Stimulated activated memory B cell treated with anti-CD40 and anti-IgM and Interleukin-4, amounts not matched to agents 10 μg/mL and 1 μg/mL and 100 μg/mL, for 72 hours (primary cell): ENCODE results near the gene EXOSC2.
"Not testable (repeated sequence)": the region's sequence is repeated elsewhere in the genome, so short reads cannot be mapped to it uniquely, and the experiment has no call there.

Experiments
- ATAC-seq: fragments of 150-1000 bp; cut with Tn5 transposase; 2 replicates; pipeline ENCODE4 v1.10.0; 2021
- H3K27ac Mint-ChIP-seq: one replicate; pipeline ENCODE4 v1.8.0; 2022; ENCODE audit warnings: mild to moderate bottlenecking, mixed read lengths
- H3K27me3 Mint-ChIP-seq: one replicate; pipeline ENCODE4 v1.8.0; 2022; ENCODE audit warnings: mixed read lengths
- H3K36me3 Mint-ChIP-seq: one replicate; pipeline ENCODE4 v1.8.0; 2022; ENCODE audit warnings: mixed read lengths
- H3K4me1 Mint-ChIP-seq: one replicate; pipeline ENCODE4 v1.8.0; 2022; ENCODE audit warnings: mixed read lengths
- H3K4me3 Mint-ChIP-seq: one replicate; pipeline ENCODE4 v1.8.0; 2022; ENCODE audit warnings: mild to moderate bottlenecking, moderate library complexity, mixed read lengths
- H3K9me3 Mint-ChIP-seq: one replicate; pipeline ENCODE4 v1.8.0; 2022; ENCODE audit warnings: mixed read lengths

Gene EXOSC2

GRCh38 chr9:130681769-130682420, 11.7 kb upstream of the EXOSC2 start:
- H3K36me3 Mint-ChIP-seq, result no peaks in the 10 kb centered on the region
- H3K27ac Mint-ChIP-seq, result peak overlapping the region; percentile 28
- peak; percentile 60 for ATAC-seq
- peaks cover 11% of the 10 kb centered on the region for H3K4me1 Mint-ChIP-seq
- no peaks in the 10 kb centered on the region for H3K9me3 Mint-ChIP-seq
- peaks cover 30% of the 10 kb centered on the region for H3K27me3 Mint-ChIP-seq
- peak overlapping the region; percentile 88 for H3K4me3 Mint-ChIP-seq

- H3K27me3 Mint-ChIP-seq, result peaks cover 23% of the 10 kb centered on the region
- H3K27ac Mint-ChIP-seq, result peak overlapping the region; percentile 28
- H3K9me3 Mint-ChIP-seq, result no peaks in the 10 kb centered on the region
- peak overlapping the region; percentile 88 for H3K4me3 Mint-ChIP-seq
- no peaks in the 10 kb centered on the region for H3K36me3 Mint-ChIP-seq
- peaks cover 11% of the 10 kb centered on the region for H3K4me1 Mint-ChIP-seq
- no peak for ATAC-seq
These were observed 11.0 kb upstream of the EXOSC2 start for GRCh38 chr9:130682421-130683121.

GRCh38 chr9:130685104-130685503, 8.5 kb upstream of the EXOSC2 start:
- Mint-ChIP-seq H3K9me3 (no peaks in the 10 kb centered on the region), H3K36me3 (no peaks in the 10 kb centered on the region), H3K27me3 (peaks cover 2% of the 10 kb centered on the region), H3K4me1 (peaks cover 11% of the 10 kb centered on the region), H3K27ac (no peak overlapping the region), H3K4me3 (no peak overlapping the region)
- ATAC-seq, result no peak

- not testable (repeated sequence) for H3K27ac Mint-ChIP-seq, H3K36me3 Mint-ChIP-seq, H3K9me3 Mint-ChIP-seq, ATAC-seq, H3K27me3 Mint-ChIP-seq, H3K4me3 Mint-ChIP-seq
- H3K4me1 Mint-ChIP-seq, result peaks cover 11% of the 10 kb centered on the region
These were observed 7.6 kb upstream of the EXOSC2 start for GRCh38 chr9:130685945-130686344.

GRCh38 chr9:130687615-130688014, 6.0 kb upstream of the EXOSC2 start:
- Mint-ChIP-seq H3K27ac (no peak overlapping the region), H3K9me3 (no peaks in the 10 kb centered on the region), H3K4me1 (peaks cover 2% of the 10 kb centered on the region), H3K36me3 (no peaks in the 10 kb centered on the region), H3K27me3 (no peaks in the 10 kb centered on the region), H3K4me3 (no peak overlapping the region)
- no peak for ATAC-seq

GRCh38 chr9:130688072-130688471, 5.5 kb upstream of the EXOSC2 start:
- no peak for ATAC-seq
- no peaks in the 10 kb centered on the region for H3K9me3 Mint-ChIP-seq
- peaks cover 2% of the 10 kb centered on the region for H3K4me1 Mint-ChIP-seq
- H3K4me3 Mint-ChIP-seq, result no peak overlapping the region
- H3K36me3 Mint-ChIP-seq, result no peaks in the 10 kb centered on the region
- H3K27ac Mint-ChIP-seq, result no peak overlapping the region
- H3K27me3 Mint-ChIP-seq, result no peaks in the 10 kb centered on the region

GRCh38 chr9:130689572-130689936, 4.0 kb upstream of the EXOSC2 start:
- ATAC-seq, result no peak
- Mint-ChIP-seq H3K4me3 (no peak overlapping the region), H3K36me3 (no peaks in the 10 kb centered on the region), H3K4me1 (peaks cover 8% of the 10 kb centered on the region), H3K9me3 (no peaks in the 10 kb centered on the region), H3K27ac (no peak overlapping the region), H3K27me3 (no peaks in the 10 kb centered on the region)

GRCh38 chr9:130689937-130690700, 3.5 kb upstream of the EXOSC2 start:
- no peak overlapping the region for H3K27ac Mint-ChIP-seq
- no peaks in the 10 kb centered on the region for H3K9me3 Mint-ChIP-seq
- H3K36me3 Mint-ChIP-seq, result peaks cover 4% of the 10 kb centered on the region
- no peak overlapping the region for H3K4me3 Mint-ChIP-seq
- peaks cover 13% of the 10 kb centered on the region for H3K4me1 Mint-ChIP-seq
- no peak for ATAC-seq
- no peaks in the 10 kb centered on the region for H3K27me3 Mint-ChIP-seq

GRCh38 chr9:130692321-130692720, 1.3 kb upstream of the EXOSC2 start:
- no peak for ATAC-seq
- peaks cover 22% of the 10 kb centered on the region for H3K36me3 Mint-ChIP-seq
- H3K27me3 Mint-ChIP-seq, result no peaks in the 10 kb centered on the region
- H3K9me3 Mint-ChIP-seq, result no peaks in the 10 kb centered on the region
- H3K4me1 Mint-ChIP-seq, result peaks cover 33% of the 10 kb centered on the region
- no peak overlapping the region for H3K4me3 Mint-ChIP-seq
- no peak overlapping the region for H3K27ac Mint-ChIP-seq

GRCh38 chr9:130693101-130693425, 517 bp upstream of the EXOSC2 start:
- peak overlapping the region; percentile 97 for H3K27ac Mint-ChIP-seq
- peaks cover 25% of the 10 kb centered on the region for H3K36me3 Mint-ChIP-seq
- peak overlapping the region; percentile 96 for H3K4me3 Mint-ChIP-seq
- H3K9me3 Mint-ChIP-seq, result no peaks in the 10 kb centered on the region
- H3K27me3 Mint-ChIP-seq, result no peaks in the 10 kb centered on the region
- peaks cover 35% of the 10 kb centered on the region for H3K4me1 Mint-ChIP-seq
- ATAC-seq, result no peak

- ATAC-seq, result no peak
These were observed 625 bp downstream of the EXOSC2 start for GRCh38 chr9:130694205-130694604.

GRCh38 chr9:130696139-130696650, 2.6 kb downstream of the EXOSC2 start:
- Mint-ChIP-seq H3K4me1 (peaks cover 47% of the 10 kb centered on the region), H3K4me3 (no peak overlapping the region), H3K27ac (peak overlapping the region; percentile 5), H3K36me3 (peaks cover 34% of the 10 kb centered on the region), H3K9me3 (no peaks in the 10 kb centered on the region), H3K27me3 (no peaks in the 10 kb centered on the region)
- no peak for ATAC-seq

More at GRCh38 chr9:130694205-130694604, 625 bp downstream of the EXOSC2 start:
- H3K27me3 Mint-ChIP-seq, result no peaks in the 10 kb centered on the region
- peak overlapping the region; percentile 96 for H3K4me3 Mint-ChIP-seq
- H3K27ac Mint-ChIP-seq, result peak overlapping the region; percentile 97
- peaks cover 31% of the 10 kb centered on the region for H3K36me3 Mint-ChIP-seq
- no peaks in the 10 kb centered on the region for H3K9me3 Mint-ChIP-seq
- H3K4me1 Mint-ChIP-seq, result peaks cover 45% of the 10 kb centered on the region

- no peaks in the 10 kb centered on the region for H3K9me3 Mint-ChIP-seq
- H3K27me3 Mint-ChIP-seq, result no peaks in the 10 kb centered on the region
- H3K27ac Mint-ChIP-seq, result no peak overlapping the region
- H3K4me3 Mint-ChIP-seq, result no peak overlapping the region
- peaks cover 47% of the 10 kb centered on the region for H3K4me1 Mint-ChIP-seq
- ATAC-seq, result no peak
- peaks cover 39% of the 10 kb centered on the region for H3K36me3 Mint-ChIP-seq
These were observed 3.4 kb downstream of the EXOSC2 start for GRCh38 chr9:130696996-130697395.

- ATAC-seq, result no peak
- Mint-ChIP-seq H3K27ac (no peak overlapping the region), H3K27me3 (no peaks in the 10 kb centered on the region), H3K9me3 (no peaks in the 10 kb centered on the region), H3K4me3 (no peak overlapping the region), H3K36me3 (peaks cover 55% of the 10 kb centered on the region), H3K4me1 (peaks cover 41% of the 10 kb centered on the region)
These were observed 4.9 kb downstream of the EXOSC2 start for GRCh38 chr9:130698514-130698913.

- Mint-ChIP-seq H3K27me3 (no peaks in the 10 kb centered on the region), H3K27ac (no peak overlapping the region), H3K4me3 (no peak overlapping the region), H3K36me3 (peaks cover 60% of the 10 kb centered on the region), H3K9me3 (no peaks in the 10 kb centered on the region), H3K4me1 (peaks cover 40% of the 10 kb centered on the region)
- ATAC-seq, result peak; percentile 59
These were observed 5.5 kb downstream of the EXOSC2 start for GRCh38 chr9:130699047-130699446.
